ENCODE measurements around the gene RPS3. TPM values are rescaled to one million over a fixed set of nuclear protein-coding genes. Genes with fewer than 3 reads are reported as not detected.

Gene RPS3
- total and polyA plus RNA-seq, 2 of the 13 experiments (the other 11 are each of a cell fraction or from before 2014, with no cell fraction given), result 2,143 to 3,616 TPM

GRCh38 chr11:75422248-75423231, 23.2 kb downstream of the RPS3 start (continued):
- TF ChIP-seq HBP1 (CRISPR knock-in tag; IDR thresholded peaks at IDR 0.05; ENCODE audit: low read depth) (no peak), HES4 (CRISPR knock-in tag; IDR thresholded peaks at IDR 0.05; ENCODE audit: borderline replicate concordance) (no peak), AGO2 (optimal IDR thresholded peaks at IDR 0.05; ENCODE audit: low read depth, low read length) (no peak), ZFYVE20 (CRISPR knock-in tag; IDR thresholded peaks at IDR 0.05; ENCODE audit: borderline replicate concordance, low read depth) (no peak), ZNF557 (CRISPR knock-in tag; IDR thresholded peaks at IDR 0.05) (no peak), GTF2F1 (IDR thresholded peaks at IDR 0.05; ENCODE audit: low read length) (no peak), ATRX (CRISPR knock-in tag; IDR thresholded peaks at IDR 0.05; ENCODE audit: borderline replicate concordance) (no peak), ZNF503 (CRISPR knock-in tag; IDR thresholded peaks at IDR 0.05) (no peak), SNAI1 (CRISPR knock-in tag; IDR thresholded peaks at IDR 0.05; ENCODE audit: borderline replicate concordance) (no peak), PHF21A (CRISPR knock-in tag; IDR thresholded peaks at IDR 0.05) (0 out of 2 replicates have a peak, but pooled peaks have one; percentile 56), PRPF4 (IDR thresholded peaks at IDR 0.05; ENCODE audit: low read depth, low read length, poor library complexity, severe bottlenecking) (no peak), RAD21 (CRISPR knock-in tag; IDR thresholded peaks at IDR 0.05) (no peak), GABPA (IDR thresholded peaks at IDR 0.05; ENCODE audit: low read depth, low read length) (no peak), GABPA (CRISPR knock-in tag; IDR thresholded peaks at IDR 0.05; ENCODE audit: low read depth) (no peak), EHMT2 (IDR thresholded peaks at IDR 0.05; ENCODE audit: borderline replicate concordance, low read depth, low read length) (no peak), RFX1 (IDR thresholded peaks at IDR 0.05) (no peak), FOXJ3 (CRISPR knock-in tag; IDR thresholded peaks at IDR 0.05; ENCODE audit: borderline replicate concordance) (no peak), ARNT (IDR thresholded peaks at IDR 0.05) (no peak), ZNF691 (CRISPR knock-in tag; IDR thresholded peaks at IDR 0.05; ENCODE audit: borderline replicate concordance, low read depth) (no peak; the same call in 1 of the 2 replicates), ZNF609 (CRISPR knock-in tag; IDR thresholded peaks at IDR 0.05; ENCODE audit: borderline replicate concordance) (peak; percentile 59; the same call in 1 of the 2 replicates), PHF20 (CRISPR knock-in tag; IDR thresholded peaks at IDR 0.05) (no peak)

All from HepG2 (cell line).